EH (cell line): ENCODE results near the gene ECE2.

ENCODE experiments used
- DNase-seq: peaks from one replicate; pipeline ENCODE4 v3.0.0-alpha.2; 2015; ENCODE audit warnings: low read depth

Gene ECE2

GRCh38 chr3:184240384-184241140 lies 35.3 kb upstream of the ECE2 start:
- peak; percentile 55 for DNase-seq

- DNase-seq, result no peak
These were observed 34.7 kb upstream of the ECE2 start for GRCh38 chr3:184241141-184241446.

- DNase-seq, result peak; percentile 28
These were observed 34.1 kb upstream of the ECE2 start for GRCh38 chr3:184241447-184242296.

DNA sequence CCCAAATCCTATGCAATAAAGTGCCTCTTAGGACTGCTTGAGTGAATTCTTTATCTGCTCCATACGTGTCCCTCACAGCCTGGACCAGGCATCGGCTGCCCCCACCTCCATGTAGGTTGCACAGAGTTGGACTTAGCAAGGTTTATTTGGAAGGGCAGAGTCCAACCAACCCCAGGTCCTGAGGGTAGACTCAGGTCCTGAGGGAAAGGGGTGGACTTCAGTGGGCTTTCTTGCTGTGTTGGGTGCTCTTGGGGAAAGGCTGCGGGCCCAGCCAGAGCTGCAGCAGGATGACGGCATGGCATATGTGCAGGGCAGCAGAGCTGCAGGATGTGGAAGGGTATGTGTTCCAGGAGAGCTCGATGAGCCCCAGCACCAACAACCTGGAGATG lies 33.5 kb upstream of the ECE2 start:
- DNase-seq, result no peak

DNA sequence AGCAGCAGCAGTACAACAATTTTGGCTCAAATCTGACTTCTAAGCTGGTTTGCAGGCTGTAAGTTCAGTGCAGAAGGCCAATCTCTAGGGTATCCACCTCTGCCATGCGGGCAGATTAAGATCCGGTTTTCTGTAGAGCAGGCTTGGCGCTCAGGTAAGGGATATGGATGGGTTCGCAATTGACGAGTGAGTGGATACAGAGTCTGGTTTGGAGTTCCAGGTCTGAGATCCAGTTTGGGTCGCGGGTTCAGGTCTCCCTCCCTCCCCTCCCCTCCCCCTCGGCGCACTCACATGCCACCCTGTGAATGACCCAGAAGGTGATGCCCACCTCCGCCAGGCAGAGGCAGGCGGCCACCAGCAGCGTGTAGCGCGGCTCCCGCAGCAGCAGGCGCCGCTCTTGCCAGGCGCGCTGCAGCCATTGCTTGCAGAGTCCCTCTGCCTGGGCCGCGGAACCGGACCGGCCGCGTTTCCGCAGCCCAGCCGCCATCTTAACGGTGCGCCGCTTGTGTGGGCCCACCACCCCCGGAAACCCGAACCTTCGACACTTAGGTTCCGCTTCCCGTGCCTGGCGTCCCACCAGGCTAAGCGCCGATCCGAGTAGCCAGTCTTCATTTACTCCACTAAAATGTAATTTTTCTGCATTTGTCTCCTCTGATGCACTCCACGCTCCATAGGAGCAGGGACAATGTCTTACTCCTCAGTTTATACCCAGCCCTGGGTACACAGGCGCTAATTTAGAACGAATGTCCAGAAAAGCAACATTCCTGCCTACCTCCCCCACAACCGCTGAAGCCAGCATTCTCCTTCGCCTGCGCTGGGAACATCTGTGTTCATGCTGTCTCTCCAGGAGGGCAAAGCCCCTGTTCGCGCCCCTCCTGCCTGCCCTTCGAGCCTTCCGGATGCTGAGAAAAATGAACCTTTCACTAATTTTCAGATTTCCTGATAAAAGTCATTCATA lies 27.1 kb upstream of the ECE2 start, which contains the start of gene ALG3:
Gene ALG3, minus strand, starts transcription at position 509 of the 958 bp plus-strand sequence. Its CDS starts 22 bp downstream, at position 487.
- DNase-seq, result peak; percentile 82

GRCh38 chr3:184249412-184250166 lies 26.2 kb upstream of the ECE2 start, which contains the start of gene EEF1AKMT4:
Gene EEF1AKMT4, plus strand, starts transcription at chr3:184249672. Its CDS starts 23 bp downstream, at chr3:184249695.
- peak; percentile 98 for DNase-seq

- DNase-seq, result peak; percentile 88
These were observed 25.5 kb upstream of the ECE2 start for GRCh38 chr3:184250167-184250828.

DNA sequence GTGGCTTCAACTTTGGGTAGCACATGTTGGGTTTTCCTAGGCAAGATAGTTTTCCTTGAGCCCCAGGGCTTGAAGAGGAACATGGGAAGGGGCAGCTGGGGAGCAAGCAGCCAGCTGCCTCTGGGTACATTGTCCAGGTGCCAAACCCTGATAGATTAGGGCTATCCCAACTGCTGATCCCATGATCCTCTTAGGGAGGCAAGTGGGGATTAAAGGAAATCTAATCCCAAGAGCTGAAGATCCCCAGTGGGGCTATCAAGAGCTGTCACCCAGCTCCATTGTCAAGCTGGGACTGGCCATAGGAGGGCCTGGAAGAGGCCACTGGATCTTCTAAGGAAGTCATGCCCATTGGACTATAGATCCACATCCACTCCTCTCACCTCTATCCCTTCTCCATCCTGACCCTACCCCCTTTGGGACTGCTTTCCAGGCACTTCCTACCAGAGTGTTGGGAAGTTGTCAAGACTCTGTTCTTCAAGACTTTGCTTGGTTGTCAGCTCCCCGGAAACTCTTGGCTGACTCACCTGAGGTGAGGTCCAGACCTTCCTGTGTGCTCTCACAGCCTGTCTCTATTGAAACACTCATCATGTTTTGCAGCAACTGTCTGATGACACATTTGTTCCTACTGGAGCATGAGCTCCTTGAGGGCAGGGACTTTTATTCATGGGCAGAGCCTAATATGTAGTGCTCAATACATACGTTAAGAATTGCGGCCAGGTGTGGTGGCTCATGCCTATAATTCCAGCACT lies 20.4 kb upstream of the ECE2 start:
- DNase-seq, result no peak

GRCh38 chr3:184257083-184257915 lies 18.5 kb upstream of the ECE2 start:
- no peak for DNase-seq

GRCh38 chr3:184258926-184259325 lies 16.9 kb upstream of the ECE2 start:
- no peak for DNase-seq

GRCh38 chr3:184259396-184259877 lies 16.4 kb upstream of the ECE2 start:
- DNase-seq, result no peak

DNA sequence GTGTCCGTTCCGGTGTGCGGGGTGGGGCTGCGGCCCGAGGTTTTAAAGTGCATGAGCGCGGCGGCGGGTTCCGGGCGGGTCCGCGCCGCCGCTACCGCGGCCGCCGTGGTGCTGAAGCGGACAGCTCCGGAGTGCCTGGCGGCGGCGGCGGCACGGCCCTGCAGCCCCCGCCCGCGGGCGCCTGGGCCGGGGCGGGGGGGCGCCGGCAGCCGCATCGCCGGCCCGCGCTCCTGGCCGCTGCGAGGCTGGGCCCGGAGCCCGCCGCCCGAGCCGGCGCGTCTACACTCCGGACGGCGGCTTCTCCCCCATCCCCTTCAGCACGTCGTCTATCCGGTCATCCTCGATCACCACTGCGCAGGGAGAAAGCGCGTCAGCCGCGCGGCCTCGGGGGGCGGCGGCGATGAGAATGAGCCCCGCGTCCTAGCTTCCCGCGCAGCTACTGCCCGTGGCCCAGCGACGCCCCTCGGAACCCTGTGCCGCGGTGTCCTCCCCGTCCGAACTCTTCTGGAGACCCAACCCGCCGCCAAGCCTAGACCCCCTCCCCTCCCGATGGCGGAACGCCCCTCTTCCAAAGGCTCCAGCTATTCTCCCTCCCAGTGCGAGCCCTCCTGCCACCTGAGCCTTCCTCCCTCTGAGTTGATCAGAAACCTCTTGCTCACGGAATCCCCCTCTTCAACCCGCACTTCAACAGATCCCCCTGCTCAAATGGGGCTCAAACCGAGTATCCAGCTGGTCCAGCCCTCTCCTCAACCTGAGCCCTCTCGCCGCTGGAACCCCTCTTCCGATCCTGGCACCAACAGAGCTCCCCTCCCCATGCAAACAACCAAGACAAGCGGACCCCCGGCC lies 15.7 kb upstream of the ECE2 start:
- DNase-seq, result peak; percentile 46

DNA sequence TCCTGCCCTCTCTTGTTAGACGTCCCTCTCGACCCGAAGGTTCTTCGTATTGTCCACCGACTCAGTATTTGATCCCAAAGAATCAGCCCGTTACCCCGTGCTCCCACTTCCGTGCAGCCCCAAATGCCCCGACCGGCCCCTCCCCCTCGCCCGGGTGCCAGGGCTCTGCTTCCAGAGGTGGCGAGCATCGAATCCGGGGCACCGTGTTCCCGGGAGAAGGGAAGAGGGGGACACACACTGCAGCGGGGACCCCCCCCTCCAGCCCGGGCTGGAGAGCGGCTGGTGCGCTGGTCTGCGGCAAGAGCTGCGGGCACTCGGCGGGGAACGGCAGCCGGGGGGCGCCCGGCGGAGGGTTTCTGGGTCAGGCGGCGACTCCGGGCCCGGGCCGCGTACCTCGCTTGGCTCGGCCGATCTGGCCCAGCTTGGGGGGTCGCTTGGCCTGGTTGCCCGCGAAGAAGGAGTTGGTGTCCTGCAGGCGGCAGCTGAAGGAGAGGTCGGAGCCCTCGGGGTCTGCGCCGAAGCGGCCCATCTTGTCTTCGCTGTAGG lies 15.0 kb upstream of the ECE2 start:
- DNase-seq, result no peak

DNA sequence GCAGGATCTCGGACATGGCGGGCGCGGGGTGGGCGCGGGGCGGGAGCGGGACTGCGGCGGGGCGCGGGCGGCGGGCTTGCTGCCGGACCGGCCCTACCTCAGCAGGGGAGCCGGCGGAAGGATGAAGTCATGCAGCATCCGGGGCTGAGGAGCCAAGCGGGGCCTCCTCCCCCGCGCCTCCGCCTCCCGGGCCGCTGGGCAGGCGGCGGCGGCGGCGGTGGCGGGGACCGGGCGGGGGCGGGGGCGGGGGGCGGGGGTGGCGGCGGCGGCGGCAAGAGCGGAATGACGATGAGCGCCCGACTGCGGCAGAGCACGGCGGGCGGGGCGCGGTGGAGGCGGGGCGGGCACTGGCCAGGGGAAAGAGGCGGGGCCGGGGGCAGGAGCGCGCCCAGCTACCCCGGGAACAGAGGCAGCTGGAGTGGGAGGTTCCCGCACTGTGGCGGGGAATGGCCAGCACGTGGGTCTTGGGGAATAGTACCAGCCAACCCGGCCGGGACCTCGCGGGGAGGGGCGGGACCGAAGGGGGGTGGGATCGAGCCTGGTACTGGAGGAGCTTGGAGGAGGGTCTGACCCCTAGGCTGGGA lies 14.5 kb upstream of the ECE2 start, which contains the start of gene CAMK2N2:
Gene CAMK2N2, minus strand, starts transcription at position 284 of the 584 bp plus-strand sequence. Its CDS starts 268 bp downstream, at position 16.
- peak; percentile 66 for DNase-seq

DNA sequence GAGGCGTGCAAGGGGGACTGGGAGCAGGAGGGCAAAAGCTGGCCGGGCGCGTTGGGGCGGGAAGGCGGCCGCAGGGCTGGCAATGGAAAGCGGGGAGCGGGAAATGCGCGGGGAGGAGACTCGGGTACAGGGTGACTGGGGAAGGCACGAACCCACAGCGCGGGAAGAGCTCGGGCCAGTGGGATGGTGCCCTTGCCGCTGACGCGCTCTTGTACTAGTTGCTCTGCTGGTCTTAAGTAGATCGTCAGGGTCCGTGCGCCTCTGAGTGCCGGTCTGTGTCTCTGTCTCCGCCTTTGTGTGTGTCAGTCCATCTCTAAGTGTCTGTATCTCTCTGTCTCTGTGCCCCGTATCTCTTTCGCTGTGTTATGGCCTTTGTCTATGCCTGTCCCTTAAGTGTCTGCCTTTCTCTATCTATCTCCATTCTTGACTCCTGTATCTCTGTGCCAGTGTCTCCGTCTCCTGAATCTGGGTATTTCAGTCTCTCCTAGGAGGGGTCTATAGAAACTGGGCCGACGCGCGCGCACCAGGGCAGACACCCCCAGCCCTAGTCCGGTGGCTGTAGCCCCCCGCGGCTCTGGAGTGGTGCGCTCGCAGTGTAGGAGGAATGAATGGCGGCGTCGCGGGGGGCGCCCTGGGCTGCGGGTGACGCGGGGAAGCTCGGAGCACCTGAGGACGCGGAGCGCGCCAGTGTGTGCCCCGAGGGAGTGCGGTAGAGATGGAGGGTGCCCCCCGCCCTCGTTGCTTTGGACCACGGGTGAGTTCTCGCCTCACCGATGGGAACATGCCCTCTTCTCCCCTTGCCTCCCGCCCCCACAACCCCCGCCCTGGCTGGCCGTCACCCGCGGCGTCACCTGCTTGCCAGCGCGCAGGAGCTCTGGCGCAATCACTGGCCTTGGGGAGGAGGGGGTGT lies 13.7 kb upstream of the ECE2 start:
- DNase-seq, result peak; percentile 43

GRCh38 chr3:184262764-184263179 lies 13.1 kb upstream of the ECE2 start:
- no peak for DNase-seq
